Dorsolateral prefrontal cortex (tissue), 118 donors: ENCODE data around the gene OR14K1. TPM values are rescaled to one million over a fixed set of nuclear protein-coding genes. Genes with fewer than 3 reads are reported as not detected.

Source experiments
- total RNA-seq, 120 experiments: library from RNA; stranded (reverse); gene quantifications; one replicate each; pipeline versions ENCODE4 v1.2.3 to v1.2.4, GENCODE V29; 2022

The OR14K1 gene
- total RNA-seq, 120 experiments from 2014 or later, result 0.52 to 1.1 (median 0.62) TPM; not detected in 104

Other genes starting within 250 kb of the OR14K1 start
- under 1 TPM in 2 of 120 experiments, not detected in 118; 0.04 to 0.11 TPM for gene OR2C3, start 202.2 kb upstream of the OR14K1 start, total RNA-seq
- gene GCSAML, start 189.5 kb upstream of the OR14K1 start, total RNA-seq, result 1 to 10 TPM in 5 of 120 experiments, under 1 TPM in 42, not detected in 73; 0.10 to 1.7 (median 0.47) TPM
- not detected for gene OR2G2, start 150.3 kb upstream of the OR14K1 start, total RNA-seq
- gene OR2G3, start 133.0 kb upstream of the OR14K1 start, total RNA-seq, result not detected
- not detected for gene OR13G1, start 58.9 kb upstream of the OR14K1 start, total RNA-seq
- gene OR6F1, start 22.0 kb upstream of the OR14K1 start, total RNA-seq, result not detected
- gene OR14A2, start 9.5 kb downstream of the OR14K1 start, total RNA-seq, result not detected
- not detected for gene OR1C1, start 21.9 kb downstream of the OR14K1 start, total RNA-seq
- gene OR14A16, start 85.5 kb downstream of the OR14K1 start, total RNA-seq, result not detected
- not detected for gene OR11L1, start 103.3 kb downstream of the OR14K1 start, total RNA-seq
- gene TRIM58, start 118.6 kb downstream of the OR14K1 start, total RNA-seq, result 1 to 10 TPM in 118 of 120 experiments, under 1 TPM in 2; 0.87 to 5.9 (median 2.6) TPM
- gene OR2W3, start 157.0 kb downstream of the OR14K1 start, total RNA-seq, result 1 to 10 TPM in 117 of 120 experiments, under 1 TPM in 3; 0.55 to 8.3 (median 3.1) TPM
- gene OR2T8, start 181.6 kb downstream of the OR14K1 start, total RNA-seq, result 1 to 10 TPM in 24 of 120 experiments, under 1 TPM in 50, not detected in 46; 0.41 to 2.4 (median 0.79) TPM
- gene OR2AJ1, start 186.3 kb downstream of the OR14K1 start, total RNA-seq, result under 1 TPM in 54 of 120 experiments, not detected in 66; 0.24 to 0.91 (median 0.39) TPM
- gene OR2L8, start 210.2 kb downstream of the OR14K1 start, total RNA-seq, result 10 to 100 TPM in 5 of 120 experiments, 1 to 10 TPM in 111, under 1 TPM in 4; 0.68 to 12.0 (median 4.8) TPM
- gene OR2AK2, start 226.6 kb downstream of the OR14K1 start, total RNA-seq, result 10 to 100 TPM in 1 of 120 experiments, 1 to 10 TPM in 113, under 1 TPM in 6; 0.57 to 11.2 (median 4.3) TPM